ENCODE measurements around the gene TRIM67. TPM values are rescaled to one million over a fixed set of nuclear protein-coding genes. Genes with fewer than 3 reads are reported as not detected.

TRIM67 gene
- total RNA-seq, 1 experiment from 2014 or later = 0.08 TPM

DNA sequence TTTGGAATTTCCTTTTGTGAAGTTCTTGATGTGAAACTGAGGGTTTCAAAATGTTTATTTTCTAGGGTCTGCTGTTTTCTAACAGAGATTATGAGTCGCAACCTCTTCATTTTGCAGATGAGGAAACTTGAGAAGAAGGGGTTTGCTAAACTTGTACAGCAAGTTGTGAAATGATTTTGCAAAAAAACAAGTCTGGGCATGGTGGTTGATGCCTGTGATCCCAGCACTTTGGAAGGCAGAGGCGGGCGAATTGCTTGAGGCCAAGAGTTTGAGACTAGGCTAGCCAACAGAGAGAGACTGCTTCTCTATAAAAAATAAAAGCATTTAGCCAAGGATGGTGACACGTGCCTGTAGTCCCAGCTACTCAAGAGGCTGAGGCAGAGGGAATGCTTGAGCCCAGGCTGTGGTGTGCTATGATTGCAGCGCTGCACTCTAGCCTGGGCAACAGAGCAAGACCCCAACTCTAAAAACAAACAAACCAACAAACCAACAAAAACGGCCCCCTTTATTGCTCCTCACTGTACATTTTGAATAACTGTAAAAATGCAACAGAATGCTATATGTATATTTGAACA lies 9.9 kb downstream of the TRIM67 start:
- intact Hi-C loops (cut with micrococcal nuclease; ENCODE audit: unreplicated experiment) (no loop called here), in situ Hi-C loops (cut with HindIII; ENCODE audit: low pct_unique_long_range_greater_than_20kb, low sequenced_read_pairs) (no loop called here)
- Histone ChIP-seq H3K4me3 (ENCODE audit: low read depth in 2 of 2, low read length in 2 of 2) (no peak overlapping the region), H3K4me1 (ENCODE audit: control insufficient read depth, insufficient read depth, low read length) (no peaks in the 10 kb centered on the region), H3K27me3 (ENCODE audit: control insufficient read depth, insufficient read depth, low read length) (peaks cover 9% of the 10 kb centered on the region), H3K9me3 (ENCODE audit: control insufficient read depth, insufficient read depth, low read depth, low read length) (no peaks in the 10 kb centered on the region), H3K27ac (ENCODE audit: low read length) (no peak overlapping the region), H3K36me3 (ENCODE audit: control insufficient read depth, insufficient read depth, low read length) (no peaks in the 10 kb centered on the region)
- DNase-seq (ENCODE audit: low read depth, low spot score) = no peak
- BruUV-seq (replicated peaks) = no TSS peak
- POLR2A ChIA-PET = no interaction called here
- TF ChIP-seq SIN3A (IDR thresholded peaks at IDR 0.05; ENCODE audit: borderline replicate concordance, insufficient read depth, low read depth, low read length) (no peak), POLR2AphosphoS5 (IDR thresholded peaks at IDR 0.05; ENCODE audit: low read depth, low read length) (no peak), REST (IDR thresholded peaks at IDR 0.05; ENCODE audit: insufficient read depth in 1 of 2, low read depth in 2 of 2, low read length in 1 of 2) (no peak), TCF7L2 (IDR thresholded peaks at IDR 0.05; ENCODE audit: low read depth, low read length) (no peak)
- TF ChIP-seq, protein P1, sequence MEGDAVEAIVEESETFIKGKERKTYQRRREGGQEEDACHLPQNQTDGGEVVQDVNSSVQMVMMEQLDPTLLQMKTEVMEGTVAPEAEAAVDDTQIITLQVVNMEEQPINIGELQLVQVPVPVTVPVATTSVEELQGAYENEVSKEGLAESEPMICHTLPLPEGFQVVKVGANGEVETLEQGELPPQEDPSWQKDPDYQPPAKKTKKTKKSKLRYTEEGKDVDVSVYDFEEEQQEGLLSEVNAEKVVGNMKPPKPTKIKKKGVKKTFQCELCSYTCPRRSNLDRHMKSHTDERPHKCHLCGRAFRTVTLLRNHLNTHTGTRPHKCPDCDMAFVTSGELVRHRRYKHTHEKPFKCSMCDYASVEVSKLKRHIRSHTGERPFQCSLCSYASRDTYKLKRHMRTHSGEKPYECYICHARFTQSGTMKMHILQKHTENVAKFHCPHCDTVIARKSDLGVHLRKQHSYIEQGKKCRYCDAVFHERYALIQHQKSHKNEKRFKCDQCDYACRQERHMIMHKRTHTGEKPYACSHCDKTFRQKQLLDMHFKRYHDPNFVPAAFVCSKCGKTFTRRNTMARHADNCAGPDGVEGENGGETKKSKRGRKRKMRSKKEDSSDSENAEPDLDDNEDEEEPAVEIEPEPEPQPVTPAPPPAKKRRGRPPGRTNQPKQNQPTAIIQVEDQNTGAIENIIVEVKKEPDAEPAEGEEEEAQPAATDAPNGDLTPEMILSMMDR (IDR thresholded peaks at IDR 0.05) = no peak
- CTCF ChIA-PET = no interaction called here
- no peak for ATAC-seq

DNA sequence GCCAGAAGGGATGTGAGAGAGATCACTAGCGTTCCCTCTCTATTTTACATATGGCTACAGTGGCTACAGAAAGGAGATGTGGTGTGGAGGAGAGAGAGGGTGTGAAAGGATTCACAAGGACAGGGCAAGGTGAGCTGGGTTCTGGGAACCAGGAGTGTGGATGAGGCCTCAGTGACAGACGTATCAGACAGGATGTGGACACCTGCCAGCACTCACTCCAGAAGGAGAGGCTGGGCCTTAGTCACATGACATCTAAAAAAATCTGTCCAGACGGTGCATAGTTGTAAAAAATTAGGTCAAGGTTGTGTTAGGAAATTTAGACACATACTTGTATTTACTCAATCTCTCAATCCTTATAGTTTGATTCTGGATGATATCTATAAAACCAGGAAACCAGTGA lies 10.6 kb downstream of the TRIM67 start:
- ChIA-PET POLR2A (no interaction called here), CTCF (no interaction called here)
- H3K4me1 ChIP-seq (ENCODE audit: control insufficient read depth, insufficient read depth, low read length) = no peaks in the 10 kb centered on the region
- peaks cover 12% of the 10 kb centered on the region for H3K27me3 ChIP-seq (ENCODE audit: control insufficient read depth, insufficient read depth, low read length)
- H3K9me3 ChIP-seq (ENCODE audit: control insufficient read depth, insufficient read depth, low read depth, low read length) = no peaks in the 10 kb centered on the region
- intact Hi-C loops (cut with micrococcal nuclease; ENCODE audit: unreplicated experiment) = no loop called here
- DNase-seq (ENCODE audit: low read depth, low spot score) (no peak), ATAC-seq (no peak)
- H3K27ac ChIP-seq (ENCODE audit: low read length) = no peak overlapping the region
- no peak for TF ChIP-seq POLR2AphosphoS5 (IDR thresholded peaks at IDR 0.05; ENCODE audit: low read depth, low read length)
- TF ChIP-seq TCF7L2 (IDR thresholded peaks at IDR 0.05; ENCODE audit: low read depth, low read length) = no peak
- no peak for TF ChIP-seq REST (IDR thresholded peaks at IDR 0.05; ENCODE audit: insufficient read depth in 1 of 2, low read depth in 2 of 2, low read length in 1 of 2)
- TF ChIP-seq, protein P1 (IDR thresholded peaks at IDR 0.05) = no peak
- no peak for TF ChIP-seq SIN3A (IDR thresholded peaks at IDR 0.05; ENCODE audit: borderline replicate concordance, insufficient read depth, low read depth, low read length)
- H3K4me3 ChIP-seq (ENCODE audit: low read depth in 2 of 2, low read length in 2 of 2) = no peak overlapping the region
- BruUV-seq (replicated peaks) = no TSS peak
- in situ Hi-C loops (cut with HindIII; ENCODE audit: low pct_unique_long_range_greater_than_20kb, low sequenced_read_pairs) = no loop called here
- H3K36me3 ChIP-seq (ENCODE audit: control insufficient read depth, insufficient read depth, low read length) = no peaks in the 10 kb centered on the region

All from Panc1 (cell line).